CD4-positive, CD25-positive, alpha-beta regulatory T cell (primary cell): ENCODE results near the gene PRIM2. TPM values are rescaled to one million over a fixed set of nuclear protein-coding genes. Genes with fewer than 3 reads are reported as not detected.
"Not testable (repeated sequence)": the region's sequence is repeated elsewhere in the genome, so short reads cannot be mapped to it uniquely, and the experiment has no call there.

Source experiments
- ATAC-seq, 2 donors: fragments of 150-1000 bp; cut with Tn5 transposase; one replicate each; pipeline ENCODE4 v1.10.0; 2021; ENCODE audit warnings: low read depth in 2 of 2, moderate number of reproducible peaks in 2 of 2, moderate library complexity in 1 of 2
- DNase-seq, 3 donors: peaks; one replicate each; pipeline versions ENCODE4 v3.0.0 to v3.0.0-alpha.2; 2012 to 2022; ENCODE audit warnings: mixed read lengths in 1 of 3
- H3K27ac ChIP-seq: one replicate; pipeline ENCODE4 v1.7.0; 2013; ENCODE audit warnings: mild to moderate bottlenecking, low read length; ENCODE audit not compliant: insufficient read depth, poor library complexity, severe bottlenecking
- H3K27me3 ChIP-seq: one replicate; pipeline ENCODE4 v1.7.0; 2013; ENCODE audit warnings: low read length; ENCODE audit not compliant: control insufficient read depth, insufficient read depth
- H3K36me3 ChIP-seq: one replicate; pipeline ENCODE4 v1.7.0; 2013; ENCODE audit warnings: mild to moderate bottlenecking, low read length, moderate library complexity; ENCODE audit not compliant: control insufficient read depth, insufficient read depth
- H3K4me1 ChIP-seq: 2 replicates; pipeline ENCODE4 v1.7.0; 2013; ENCODE audit warnings: mild to moderate bottlenecking, low read length; ENCODE audit not compliant: insufficient read depth, control insufficient read depth, poor library complexity, severe bottlenecking
- H3K4me3 ChIP-seq: one replicate; pipeline ENCODE4 v1.7.0; 2013; ENCODE audit warnings: low read depth, mild to moderate bottlenecking, low read length, moderate library complexity
- H3K9me3 ChIP-seq, 2 experiments: 1 replicate in 1 of 2; 2 replicates in 1 of 2; pipeline ENCODE4 v1.7.0; 2013; ENCODE audit warnings: low read length in 2 of 2, mild to moderate bottlenecking in 1 of 2, moderate library complexity in 1 of 2; ENCODE audit not compliant: control insufficient read depth in 2 of 2
- H3K27ac Mint-ChIP-seq, 3 donors: one replicate each; pipeline ENCODE4 v1.8.0; 2020 to 2022; ENCODE audit warnings: mild to moderate bottlenecking in 3 of 3, mixed read lengths in 3 of 3, moderate library complexity in 2 of 3
- H3K27me3 Mint-ChIP-seq: one replicate; pipeline ENCODE4 v1.8.0; 2022; ENCODE audit warnings: mild to moderate bottlenecking, mixed read lengths
- H3K36me3 Mint-ChIP-seq: one replicate; pipeline ENCODE4 v1.8.0; 2020; ENCODE audit warnings: mixed read lengths
- H3K4me1 Mint-ChIP-seq, 4 donors: one replicate each; pipeline ENCODE4 v1.8.0; 2020 to 2022; ENCODE audit warnings: mixed read lengths in 4 of 4, mild to moderate bottlenecking in 1 of 4
- H3K4me3 Mint-ChIP-seq, 4 donors: one replicate each; pipeline ENCODE4 v1.8.0; 2020 to 2022; ENCODE audit warnings: mild to moderate bottlenecking in 4 of 4, mixed read lengths in 4 of 4, moderate library complexity in 3 of 4
- H3K9me3 Mint-ChIP-seq, 7 donors: one replicate each; pipeline ENCODE4 v1.8.0; 2020 to 2022; ENCODE audit warnings: mixed read lengths in 7 of 7, mild to moderate bottlenecking in 3 of 7, moderate library complexity in 2 of 7
- polyA plus RNA-seq, 4 donors: library from polyadenylated mRNA; unstranded; fragments of 300-500 nt; fragmentation: Illumina TruSeq; gene quantifications; one replicate each; pipeline ENCODE4 v1.2.3, GENCODE V29; 2021
- total RNA-seq: library from RNA; stranded (reverse); gene quantifications from one replicate; pipeline ENCODE4 v1.2.3, GENCODE V29; 2022

The PRIM2 gene
- total and polyA plus RNA-seq, 5 donors from 2014 or later, result 11.5 to 19.5 (median 16.0) TPM

GRCh38 chr6:57302477-57302876 lies 15.0 kb upstream of the PRIM2 start:
- H3K36me3 ChIP-seq, result no peaks in the 10 kb centered on the region
- H3K27me3 ChIP-seq, result peaks cover 3% of the 10 kb centered on the region
- Mint-ChIP-seq H3K27ac (no peak overlapping the region), H3K4me3 (no peak overlapping the region), H3K27me3 (peaks cover 8% of the 10 kb centered on the region), H3K9me3 (no peaks in the 10 kb centered on the region), H3K36me3 (no peaks in the 10 kb centered on the region), H3K4me1 (no peaks in the 10 kb centered on the region)
- no peaks in the 10 kb centered on the region for H3K9me3 ChIP-seq
- DNase-seq, result no peak
- H3K27ac ChIP-seq, result no peak overlapping the region
- ATAC-seq, result no peak
- no peak overlapping the region for H3K4me3 ChIP-seq
- H3K4me1 ChIP-seq, result no peaks in the 10 kb centered on the region

- Histone ChIP-seq H3K9me3 (no peaks in the 10 kb centered on the region), H3K4me1 (no peaks in the 10 kb centered on the region), H3K36me3 (no peaks in the 10 kb centered on the region), H3K27ac (no peak overlapping the region), H3K27me3 (peaks cover 3% of the 10 kb centered on the region), H3K4me3 (no peak overlapping the region)
- no peak overlapping the region for H3K4me3 Mint-ChIP-seq
- H3K4me1 Mint-ChIP-seq, result no peaks in the 10 kb centered on the region
- H3K9me3 Mint-ChIP-seq, result peaks cover 0 to 2% (median 0%) of the 10 kb centered on the region in 7 donors
- H3K27ac Mint-ChIP-seq, result no peak overlapping the region
- ATAC-seq, result no peak
- no peak for DNase-seq
- H3K27me3 Mint-ChIP-seq, result peaks cover 11% of the 10 kb centered on the region
- no peaks in the 10 kb centered on the region for H3K36me3 Mint-ChIP-seq
These were observed 13.3 kb upstream of the PRIM2 start for GRCh38 chr6:57303931-57304681.

GRCh38 chr6:57305107-57305506 lies 12.3 kb upstream of the PRIM2 start:
- Histone ChIP-seq H3K27ac (no peak overlapping the region), H3K27me3 (peaks cover under 1% of the 10 kb centered on the region), H3K4me3 (no peak overlapping the region), H3K9me3 (no peaks in the 10 kb centered on the region), H3K36me3 (no peaks in the 10 kb centered on the region), H3K4me1 (no peaks in the 10 kb centered on the region)
- Mint-ChIP-seq H3K4me3 (no peak overlapping the region), H3K27me3 (peaks cover 11% of the 10 kb centered on the region), H3K27ac (no peak overlapping the region), H3K9me3 (peaks cover 0 to 2% (median 0%) of the 10 kb centered on the region in 7 donors), H3K4me1 (no peaks in the 10 kb centered on the region), H3K36me3 (no peaks in the 10 kb centered on the region)
- ATAC-seq (no peak), DNase-seq (no peak)

- Mint-ChIP-seq H3K9me3 (peaks cover 0 to 2% (median 0%) of the 10 kb centered on the region in 7 donors), H3K36me3 (no peaks in the 10 kb centered on the region), H3K27ac (no peak overlapping the region), H3K27me3 (peaks cover 11% of the 10 kb centered on the region), H3K4me3 (no peak overlapping the region), H3K4me1 (no peaks in the 10 kb centered on the region)
- ATAC-seq (no peak), DNase-seq (no peak)
- H3K4me3 ChIP-seq, result no peak overlapping the region
- no peaks in the 10 kb centered on the region for H3K27me3 ChIP-seq
- no peaks in the 10 kb centered on the region for H3K9me3 ChIP-seq
- H3K36me3 ChIP-seq, result no peaks in the 10 kb centered on the region
- no peaks in the 10 kb centered on the region for H3K4me1 ChIP-seq
- H3K27ac ChIP-seq, result no peak overlapping the region
These were observed 11.7 kb upstream of the PRIM2 start for GRCh38 chr6:57305761-57306160.

- no peak for DNase-seq
- no peak for ATAC-seq
- H3K4me1 Mint-ChIP-seq, result no peaks in the 10 kb centered on the region
These were observed 11.2 kb upstream of the PRIM2 start for GRCh38 chr6:57306273-57306672.

GRCh38 chr6:57307850-57308249 lies 9.6 kb upstream of the PRIM2 start:
- ATAC-seq (no peak), DNase-seq (no peak)
- Mint-ChIP-seq H3K9me3 (peaks cover 0 to 2% (median 0%) of the 10 kb centered on the region in 7 donors), H3K27ac (no peak overlapping the region), H3K4me1 (no peaks in the 10 kb centered on the region), H3K4me3 (no peak overlapping the region), H3K27me3 (peaks cover 11% of the 10 kb centered on the region), H3K36me3 (no peaks in the 10 kb centered on the region)
- Histone ChIP-seq H3K27ac (no peak overlapping the region), H3K4me3 (no peak overlapping the region), H3K27me3 (no peaks in the 10 kb centered on the region), H3K4me1 (no peaks in the 10 kb centered on the region), H3K36me3 (no peaks in the 10 kb centered on the region), H3K9me3 (no peaks in the 10 kb centered on the region)

More at GRCh38 chr6:57306273-57306672, 11.2 kb upstream of the PRIM2 start:
- Histone ChIP-seq H3K4me3 (no peak overlapping the region), H3K4me1 (no peaks in the 10 kb centered on the region), H3K27ac (no peak overlapping the region), H3K9me3 (no peaks in the 10 kb centered on the region), H3K36me3 (no peaks in the 10 kb centered on the region), H3K27me3 (no peaks in the 10 kb centered on the region)
- peaks cover 11% of the 10 kb centered on the region for H3K27me3 Mint-ChIP-seq
- H3K9me3 Mint-ChIP-seq, result peaks cover 0 to 2% (median 0%) of the 10 kb centered on the region in 7 donors
- no peak overlapping the region for H3K4me3 Mint-ChIP-seq
- no peaks in the 10 kb centered on the region for H3K36me3 Mint-ChIP-seq
- H3K27ac Mint-ChIP-seq, result peak overlapping the region in 1 of 3 donors; percentile 11

- not testable (repeated sequence) for DNase-seq, H3K36me3 Mint-ChIP-seq, H3K4me1 ChIP-seq, H3K4me1 Mint-ChIP-seq, H3K9me3 Mint-ChIP-seq, H3K27ac Mint-ChIP-seq, H3K36me3 ChIP-seq, H3K27me3 ChIP-seq, H3K9me3 ChIP-seq, H3K27ac ChIP-seq, H3K4me3 ChIP-seq, ATAC-seq, H3K4me3 Mint-ChIP-seq
- peaks cover 11% of the 10 kb centered on the region for H3K27me3 Mint-ChIP-seq
These were observed 8.7 kb upstream of the PRIM2 start for GRCh38 chr6:57308755-57309154.
